NK-92 treated with Interleukin-12 subunit alpha and Interleukin-12 subunit beta, amount 100 ng/mL, for 24 hours (cell line): ENCODE data around the gene CNTNAP2.
"Not testable (repeated sequence)": the region's sequence is repeated elsewhere in the genome, so short reads cannot be mapped to it uniquely, and the experiment has no call there.

Source experiments
- DNase-seq: peaks from one replicate; lab custom pipeline; 2025; lab: John Stamatoyannopoulos, UW

The CNTNAP2 gene

DNA sequence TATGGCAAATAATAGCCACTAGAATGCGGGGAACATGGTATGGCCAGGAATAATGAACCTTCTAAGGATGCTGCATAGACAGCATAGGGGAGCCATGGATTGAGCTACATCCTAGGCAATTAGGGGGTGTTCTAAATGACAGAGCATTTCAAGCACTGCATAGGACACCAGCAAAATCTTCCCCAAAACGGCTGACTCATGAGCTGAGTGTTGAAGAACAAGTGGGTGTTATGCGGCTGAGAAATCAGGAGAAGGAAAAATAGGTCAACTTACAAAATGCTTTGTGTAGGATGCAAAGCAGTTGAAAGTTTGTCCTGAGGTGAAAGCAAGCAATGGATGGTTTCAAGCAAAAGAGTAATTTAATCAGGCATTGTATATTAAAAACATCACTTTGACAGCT, 1450.4 kb downstream of the CNTNAP2 start:
- no peak for DNase-seq

DNA sequence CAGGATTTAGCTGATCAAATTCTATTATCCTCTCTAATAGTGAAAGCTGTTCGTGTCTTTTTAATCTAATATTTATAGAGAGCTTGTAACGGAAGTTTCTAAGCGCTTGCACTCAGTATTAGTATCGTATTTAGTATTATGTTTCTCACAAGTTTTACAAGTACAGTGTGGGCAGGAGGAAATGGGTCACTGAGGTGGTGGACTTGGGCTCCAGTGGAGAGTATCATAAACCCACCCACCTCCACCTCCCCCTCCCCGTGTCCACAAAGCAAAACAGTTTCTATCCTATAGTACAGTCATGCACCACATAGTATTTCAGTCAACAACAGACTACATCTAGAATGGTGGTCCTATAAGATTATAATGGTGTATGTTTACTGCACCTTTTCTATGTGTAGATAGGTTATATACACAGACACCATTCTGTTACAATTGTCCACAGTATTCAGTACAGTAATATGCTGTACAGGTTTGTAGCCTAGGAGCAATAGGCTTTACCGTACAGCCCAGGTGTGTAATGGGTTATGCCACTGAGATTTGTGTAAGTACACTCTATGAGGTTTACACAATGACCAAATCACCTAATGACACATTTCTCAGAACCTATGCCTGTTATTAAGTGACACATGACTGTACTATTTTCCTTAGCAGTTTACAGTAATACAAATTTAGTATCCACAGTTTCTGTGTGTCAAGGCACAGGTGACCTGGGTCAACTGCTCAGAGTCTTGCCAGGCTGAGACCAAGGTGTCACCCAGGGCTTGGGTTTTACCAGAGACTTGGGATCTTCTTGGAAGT, 1452.7 kb downstream of the CNTNAP2 start:
- DNase-seq, result no peak

DNA sequence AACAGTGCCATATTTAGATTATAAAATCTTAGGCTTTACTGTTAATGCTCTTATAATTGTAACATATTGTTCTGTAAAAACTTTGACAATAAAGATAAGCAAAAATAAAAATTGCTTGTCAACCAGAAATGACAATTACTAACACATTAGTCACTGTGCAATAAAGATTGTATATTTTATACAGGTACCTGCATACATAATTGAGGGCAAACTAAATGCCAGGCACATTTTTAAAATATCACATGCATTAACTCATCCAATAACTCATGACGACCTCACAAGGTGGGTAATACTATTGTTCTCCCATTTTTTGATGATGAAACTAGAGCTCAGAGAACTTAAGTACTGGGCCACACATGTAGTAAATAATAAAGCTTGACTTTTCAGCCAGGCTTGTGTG, 1453.8 kb downstream of the CNTNAP2 start:
- no peak for DNase-seq

DNA sequence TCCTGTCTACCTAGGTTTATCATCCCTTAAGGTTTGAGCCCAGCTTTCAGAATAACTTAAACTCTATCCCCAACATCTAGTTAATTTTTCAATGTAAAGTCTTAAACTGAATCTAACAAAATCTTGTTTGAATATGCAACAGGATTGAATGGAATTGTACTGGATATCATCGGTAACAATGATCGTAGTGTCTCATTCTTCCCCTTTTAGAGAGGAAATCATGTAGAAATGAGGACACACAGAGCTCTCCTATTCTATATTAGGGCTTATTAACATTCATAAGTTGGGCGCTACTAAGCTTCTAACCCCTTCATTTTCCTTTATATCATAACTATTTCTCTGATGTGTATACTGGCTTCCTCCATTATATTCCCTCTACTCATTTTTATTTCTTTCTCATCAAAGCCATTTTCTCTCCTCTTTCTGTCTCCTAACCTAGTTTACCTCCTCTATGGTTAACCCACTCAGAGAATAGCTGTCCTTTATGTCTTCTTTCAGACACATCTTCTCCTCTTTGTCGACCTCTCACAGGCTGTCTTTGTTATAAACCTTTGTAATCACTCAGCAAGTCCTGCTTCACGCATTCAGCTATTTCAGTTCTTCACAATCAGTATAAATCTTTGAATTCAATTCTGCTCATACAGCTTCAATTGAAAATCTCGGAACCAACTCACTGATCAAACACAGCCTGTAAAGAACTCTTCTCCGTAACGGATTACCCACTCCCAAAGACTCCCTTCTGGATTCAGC, 1455.0 kb downstream of the CNTNAP2 start:
- no peak for DNase-seq

DNA sequence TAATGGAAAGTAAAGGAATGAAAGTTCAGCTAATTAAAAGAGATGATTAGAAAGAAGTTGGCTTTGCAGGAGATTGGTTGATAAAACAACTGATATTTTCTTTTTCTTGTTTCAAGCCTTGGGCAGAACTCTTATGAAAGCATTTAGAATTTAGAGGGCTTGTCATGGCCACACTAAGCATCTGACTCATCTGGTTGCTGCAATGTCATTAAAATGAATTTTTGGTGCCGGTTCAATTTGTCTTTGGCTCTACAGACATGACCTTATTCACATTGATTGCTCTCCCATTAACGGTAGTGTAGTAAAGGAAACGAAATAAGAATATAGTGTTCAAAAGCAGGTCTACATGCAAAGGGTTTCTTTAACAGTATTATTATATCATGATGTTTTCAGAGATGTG, 1461.6 kb downstream of the CNTNAP2 start:
- no peak for DNase-seq

DNA sequence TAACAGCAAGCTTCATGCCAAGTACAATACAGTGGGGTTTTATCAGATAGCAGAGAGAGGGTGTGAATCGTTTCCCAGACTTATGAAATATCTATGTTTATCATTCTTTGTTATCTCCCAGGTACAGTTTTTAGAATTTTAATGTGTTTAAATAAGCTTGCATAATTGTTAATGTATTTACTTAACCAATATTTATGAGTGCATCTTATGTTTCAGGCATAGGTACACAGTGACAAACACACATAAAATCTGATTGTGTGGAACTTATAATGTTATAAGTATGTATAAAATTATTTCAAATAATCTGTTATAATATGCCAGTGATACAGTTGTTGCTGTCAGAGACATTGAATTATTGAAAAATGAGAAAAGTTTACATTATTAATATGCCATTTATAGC, 1462.5 kb downstream of the CNTNAP2 start:
- no peak for DNase-seq

DNA sequence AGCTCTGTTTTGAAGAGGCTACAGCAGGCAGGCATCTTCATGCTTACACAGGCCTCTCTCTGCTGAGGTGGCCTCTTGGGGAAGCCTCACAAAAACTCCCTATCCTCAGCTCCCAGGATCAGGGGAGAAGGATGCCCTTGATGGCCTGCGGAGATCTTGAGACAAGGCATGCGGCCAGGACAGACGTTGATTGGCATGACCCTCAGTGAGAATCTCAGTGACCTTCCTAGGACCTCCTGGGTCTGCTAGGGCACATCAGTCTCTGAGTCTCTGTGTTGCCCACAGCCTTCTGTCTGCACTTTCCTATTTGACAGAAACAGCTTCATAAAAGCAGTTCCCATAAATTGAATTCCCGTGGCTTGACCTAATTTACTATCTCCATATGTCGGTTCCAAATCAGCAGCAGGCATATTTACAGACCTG, 1468.2 kb downstream of the CNTNAP2 start:
- DNase-seq, result no peak

DNA sequence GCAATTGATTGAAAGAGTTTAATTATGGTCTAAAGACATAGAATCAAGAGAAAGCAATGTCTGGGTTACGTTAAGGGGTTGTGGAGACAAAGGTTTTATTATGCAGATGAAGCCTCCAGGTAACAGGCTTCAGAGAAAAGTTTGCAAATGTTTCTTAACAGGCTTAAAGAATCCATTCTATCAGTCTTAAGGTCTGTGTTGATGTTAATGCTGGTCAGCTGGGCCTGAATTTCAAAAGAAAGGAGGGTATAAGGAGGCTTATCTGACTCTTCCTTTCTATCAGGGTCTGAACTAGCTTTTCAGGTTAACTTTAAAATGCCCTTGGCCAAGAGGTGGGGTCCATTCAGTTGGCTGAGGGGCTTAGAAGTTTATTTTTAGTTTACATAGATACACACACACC, 1469.5 kb downstream of the CNTNAP2 start:
- no peak for DNase-seq

DNA sequence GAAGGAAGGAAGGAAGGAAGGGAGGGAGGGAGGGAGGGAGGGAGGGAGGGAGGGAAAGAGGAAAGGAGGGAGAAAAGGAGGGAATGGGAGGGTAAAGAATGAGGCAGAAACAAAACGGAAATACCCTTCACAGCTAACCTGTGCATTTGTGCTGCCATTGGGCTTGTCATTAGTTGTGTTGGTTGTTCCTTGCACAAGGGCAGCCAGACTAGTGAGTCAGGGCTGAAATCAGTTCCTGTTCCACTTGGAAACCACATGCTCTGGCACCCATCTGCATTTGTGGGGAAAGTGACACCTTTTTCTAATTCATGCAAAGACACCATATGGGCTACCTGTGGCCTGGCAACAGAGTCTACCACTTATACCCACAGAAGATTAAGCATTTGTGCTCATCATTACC, 1469.9 kb downstream of the CNTNAP2 start:
- DNase-seq, result no peak

DNA sequence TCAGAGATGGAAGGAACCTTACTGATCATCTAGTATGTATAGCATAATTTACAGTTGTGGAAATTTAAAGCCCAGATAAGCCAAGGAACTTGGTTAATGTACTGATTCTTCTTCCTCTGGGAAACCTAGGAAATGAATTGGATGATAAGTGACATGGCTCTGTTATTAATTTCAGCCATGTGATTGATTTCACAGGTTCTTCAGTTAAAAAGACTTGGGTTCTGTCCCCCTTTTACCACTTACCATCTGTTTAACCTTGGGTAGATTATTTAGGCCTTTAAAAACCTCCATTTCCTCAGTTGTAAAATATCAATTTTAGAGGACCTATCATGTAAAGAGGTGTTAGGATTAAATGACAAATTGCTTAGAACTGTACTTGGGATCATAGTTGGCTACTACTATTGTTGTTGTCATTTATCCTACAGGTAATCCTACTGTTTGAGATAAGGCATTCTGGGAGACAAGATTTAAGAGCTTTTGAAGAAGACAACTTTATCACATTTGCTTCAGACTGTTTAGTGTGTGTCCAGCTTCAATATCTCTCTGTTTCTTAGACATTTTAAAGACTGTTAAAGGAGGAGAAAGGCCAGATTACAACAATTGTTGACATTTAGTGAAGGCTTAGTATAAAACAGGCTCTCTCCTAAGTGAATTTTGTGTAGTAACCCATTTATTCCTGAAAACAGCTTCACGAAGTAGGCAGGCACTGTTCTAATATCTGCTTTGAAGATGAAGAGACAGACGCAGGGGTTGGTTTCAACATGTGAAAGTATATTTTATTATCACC, 1476.9 kb downstream of the CNTNAP2 start:
- no peak for DNase-seq

DNA sequence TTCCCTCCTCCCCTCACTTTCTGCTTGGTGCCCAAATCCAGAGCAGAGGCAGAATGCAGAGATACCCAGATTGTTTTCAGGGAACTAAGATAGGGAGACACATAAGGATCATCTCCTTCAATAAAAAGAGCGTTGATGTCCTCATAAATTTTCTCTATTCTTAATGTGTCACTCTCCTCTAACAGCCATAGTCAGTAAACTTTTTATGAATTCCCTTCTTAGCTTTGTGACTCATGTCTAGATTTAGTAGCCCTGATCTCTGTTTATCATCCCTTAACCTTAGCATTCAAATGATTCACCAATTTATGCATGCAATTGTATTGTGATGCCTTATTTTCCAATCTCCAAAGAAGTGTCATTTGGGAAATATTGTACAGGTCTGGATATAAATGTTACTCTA, 1478.4 kb downstream of the CNTNAP2 start:
- no peak for DNase-seq

DNA sequence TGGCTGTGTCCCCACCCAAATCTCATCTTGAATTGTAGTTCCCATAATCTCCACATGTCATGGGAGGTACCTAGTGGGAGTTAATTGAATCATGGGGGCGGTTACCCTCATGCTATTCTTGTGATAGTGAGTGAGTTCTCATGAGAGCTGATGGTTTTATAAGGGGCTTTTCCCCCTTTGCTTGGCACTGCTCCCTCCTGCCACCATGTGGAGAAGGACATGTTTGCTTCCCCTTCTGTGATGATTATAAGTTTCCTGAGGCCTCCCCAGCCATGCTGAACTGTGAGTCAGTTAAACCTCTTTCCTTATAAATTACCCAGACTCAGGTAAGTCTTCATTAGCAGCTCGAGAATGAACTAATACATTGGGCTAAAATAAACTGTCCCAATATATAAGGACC, 1482.1 kb downstream of the CNTNAP2 start:
- not testable (repeated sequence) for DNase-seq

DNA sequence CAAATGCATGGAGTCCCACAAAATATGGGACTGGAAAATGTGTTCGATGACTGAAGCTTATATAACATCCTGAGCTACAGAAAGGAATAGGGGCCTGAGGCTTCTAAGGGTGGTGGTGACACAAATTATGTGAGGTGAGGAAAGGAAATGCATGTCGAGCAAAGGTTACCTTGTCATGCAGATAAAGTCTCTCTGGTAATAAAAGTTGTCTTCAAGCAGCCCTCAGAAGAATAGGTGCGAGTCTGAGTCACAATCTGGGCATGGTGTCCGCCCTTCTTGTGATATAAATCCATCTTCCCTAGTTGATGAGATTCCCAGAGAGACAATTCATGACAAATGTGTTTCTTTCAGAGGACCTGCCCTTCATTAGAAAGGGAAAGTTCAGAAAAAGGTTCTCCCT, 1488.7 kb downstream of the CNTNAP2 start:
- no peak for DNase-seq

DNA sequence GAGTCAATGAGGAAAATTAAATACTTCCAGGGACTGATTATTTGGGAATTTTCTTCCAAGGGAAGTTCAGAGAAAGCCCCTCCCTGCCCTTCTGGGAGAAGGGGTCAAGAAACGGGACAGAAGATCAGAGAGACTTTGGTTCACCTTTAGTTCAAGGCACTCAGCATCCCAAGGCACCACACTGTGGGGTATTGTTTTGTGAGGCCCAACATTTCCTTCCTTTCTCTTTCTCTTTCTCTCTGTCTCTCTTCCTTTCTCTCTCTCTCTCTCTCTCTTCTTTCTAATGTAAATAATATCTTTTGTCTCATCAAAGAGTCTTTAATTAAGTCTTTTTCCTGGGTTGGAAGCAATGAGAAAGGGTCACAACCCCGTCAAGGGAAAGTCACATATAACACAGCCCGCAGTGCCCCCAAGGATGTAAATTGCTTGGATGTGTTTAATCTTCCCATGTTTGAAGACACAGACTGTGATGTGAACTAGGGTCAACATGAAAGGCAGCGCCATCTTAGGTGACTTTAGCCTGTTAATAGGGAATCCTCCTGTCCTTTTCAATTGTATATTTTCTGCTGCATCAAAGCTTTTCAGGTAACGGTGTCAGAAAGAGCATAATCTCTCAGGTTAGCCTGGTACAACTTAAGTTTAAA, 1490.7 kb downstream of the CNTNAP2 start:
- no peak for DNase-seq

DNA sequence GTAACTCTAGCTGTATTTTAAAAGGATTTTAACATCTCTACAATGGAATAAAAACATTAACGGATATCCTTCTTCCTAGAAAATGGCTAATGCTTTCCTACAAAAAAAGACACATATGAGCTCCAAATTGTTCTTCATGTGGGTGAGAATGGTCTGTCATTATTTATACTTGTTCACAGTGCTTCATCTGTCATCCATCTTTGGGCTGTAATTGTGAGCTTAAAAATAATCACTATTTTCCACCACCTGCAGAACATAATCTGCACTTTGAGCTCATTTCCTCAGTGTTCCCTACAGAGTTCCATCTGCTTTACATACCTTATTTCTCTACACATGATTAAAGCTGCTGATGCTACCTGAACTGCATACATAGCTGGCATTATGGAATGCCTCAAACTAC, 1494.8 kb downstream of the CNTNAP2 start:
- DNase-seq, result no peak

DNA sequence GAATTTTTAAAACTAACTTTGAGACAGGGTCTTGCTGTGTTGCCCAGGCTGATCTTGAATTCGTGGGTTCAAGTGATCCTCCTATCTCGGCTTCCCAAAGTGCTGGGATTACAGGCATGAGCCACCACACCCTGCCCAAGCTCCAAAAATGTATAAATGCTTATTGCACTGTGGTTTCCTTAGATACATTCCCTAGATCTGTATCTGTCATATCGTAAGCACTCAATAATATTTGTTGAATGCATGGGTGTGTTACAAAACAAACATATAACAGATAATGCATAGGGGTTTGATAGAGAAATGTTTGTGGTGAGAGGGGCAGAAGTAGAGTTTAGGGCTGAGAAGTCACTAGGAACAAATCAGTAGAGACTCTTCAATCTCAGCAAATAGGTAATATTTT, 1518.7 kb downstream of the CNTNAP2 start:
- no peak for DNase-seq

DNA sequence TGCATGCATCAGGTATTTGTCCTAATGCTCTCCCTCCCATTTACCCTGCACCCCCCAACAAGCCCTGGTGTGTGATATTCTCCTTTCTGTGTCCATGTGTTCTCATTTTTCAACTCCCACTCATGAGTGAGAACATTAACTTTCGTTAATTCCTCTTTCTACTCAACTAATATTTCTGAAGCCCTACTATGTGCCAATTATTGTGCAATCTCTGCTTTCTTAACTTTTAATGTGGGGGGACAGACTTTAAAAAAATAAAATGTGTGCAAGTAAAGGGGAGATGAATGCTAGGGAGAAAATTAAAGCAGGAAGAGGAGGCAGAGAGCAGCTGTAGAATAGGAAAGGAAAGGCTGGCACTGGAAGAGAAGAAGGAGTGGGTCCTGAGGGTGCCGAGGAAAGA, 1520.0 kb downstream of the CNTNAP2 start:
- no peak for DNase-seq

DNA sequence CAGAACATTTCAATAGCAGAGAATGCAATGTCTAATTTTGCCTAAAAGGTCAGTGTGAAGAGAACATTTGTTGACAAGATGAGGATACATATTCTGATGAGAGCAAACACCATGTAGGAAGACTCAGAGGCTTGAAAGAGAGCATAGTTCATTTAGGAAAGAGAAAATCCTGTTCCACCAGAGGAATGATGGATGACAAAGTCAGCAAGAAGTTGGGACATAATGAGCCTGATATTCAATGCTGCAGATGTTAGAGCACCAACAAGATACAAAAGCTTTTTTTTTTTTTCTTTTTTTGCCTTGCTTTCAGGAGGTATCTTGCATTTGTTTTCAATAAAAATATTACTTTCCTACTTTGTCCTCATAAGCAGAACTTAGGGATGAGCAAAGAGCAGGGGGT, 1522.0 kb downstream of the CNTNAP2 start:
- DNase-seq, result no peak

DNA sequence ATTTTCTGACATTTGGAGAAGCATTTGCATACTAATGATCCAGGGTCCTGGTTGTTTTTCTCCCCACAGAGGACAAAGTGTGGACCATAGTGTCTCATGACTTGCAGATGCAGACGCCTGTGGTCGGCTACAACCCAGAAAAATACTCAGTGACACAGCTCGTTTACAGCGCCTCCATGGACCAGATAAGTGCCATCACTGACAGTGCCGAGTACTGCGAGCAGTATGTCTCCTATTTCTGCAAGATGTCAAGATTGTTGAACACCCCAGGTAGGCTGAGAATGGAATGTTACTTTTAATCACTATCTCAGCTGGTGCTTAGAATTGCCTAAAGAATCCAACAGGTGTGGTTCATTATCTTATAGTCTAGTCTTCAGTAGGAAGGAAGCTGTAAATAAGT, 1522.4 kb downstream of the CNTNAP2 start:
- DNase-seq, result no peak

DNA sequence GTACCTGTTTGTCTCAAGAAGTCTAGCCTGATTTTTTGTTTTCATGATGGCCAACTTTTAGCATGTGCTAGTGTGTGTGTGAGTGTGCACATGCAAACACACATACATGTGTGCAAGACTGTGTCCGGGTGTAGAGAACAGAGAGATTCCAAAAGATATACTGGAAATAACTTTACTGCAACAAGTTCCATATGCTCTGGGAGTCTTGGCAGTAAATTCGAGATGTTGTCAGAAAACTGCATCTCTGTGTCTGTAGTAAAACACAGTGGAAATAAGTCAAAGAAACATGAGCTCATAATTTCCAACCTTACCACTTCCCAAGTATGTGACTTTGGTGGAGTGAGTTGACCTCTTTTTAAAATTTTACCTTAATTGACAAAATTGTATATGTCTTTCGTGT, 1523.2 kb downstream of the CNTNAP2 start:
- DNase-seq, result no peak

DNA sequence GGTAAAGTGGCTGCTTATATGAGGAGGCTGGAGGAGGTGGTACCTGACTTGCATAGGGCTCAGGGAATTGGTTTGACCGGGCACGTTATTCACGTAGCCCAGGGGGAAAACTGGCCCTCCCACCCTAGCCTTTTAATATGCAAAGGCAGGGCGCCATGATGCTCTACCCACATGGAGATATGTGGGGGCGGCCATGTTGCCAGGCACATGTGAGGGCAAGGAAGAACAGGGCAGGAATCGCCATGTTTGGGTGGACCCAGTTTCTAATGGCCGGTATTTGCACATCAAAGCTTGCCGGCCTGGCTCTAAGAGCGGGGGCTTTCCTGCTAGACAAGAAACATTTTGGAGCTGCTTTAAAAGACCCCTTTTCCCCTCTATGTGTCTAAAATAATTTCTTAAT, 1524.2 kb downstream of the CNTNAP2 start:
- DNase-seq, result no peak

DNA sequence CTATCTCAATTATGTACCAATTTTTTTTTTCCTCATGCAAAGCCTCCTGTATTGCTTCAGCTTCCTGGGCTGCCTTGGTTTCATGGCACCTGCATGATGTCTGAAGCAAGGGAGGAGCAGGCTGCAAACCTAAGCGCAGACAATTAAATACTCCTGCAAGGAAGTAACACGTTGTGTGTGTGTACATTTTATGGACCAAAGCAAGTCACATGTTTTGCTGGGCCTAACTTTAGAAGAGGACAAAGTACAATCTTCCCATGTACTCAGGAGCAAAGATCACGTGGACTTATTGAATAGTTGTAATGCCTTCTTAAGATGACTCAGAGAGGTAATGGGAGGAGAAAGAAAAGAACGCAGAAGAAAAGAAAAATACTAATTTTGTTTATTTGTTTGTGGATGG, 1530.0 kb downstream of the CNTNAP2 start:
- DNase-seq, result no peak
